ENCODE data around the gene CSF3R.
A peak's percentile ranks its signal among the peaks of the same experiment; 100 is the strongest.

CSF3R gene

GRCh38 chr1:36463463-36463802, 19.3 kb downstream of the CSF3R start:
- no peak for DNase-seq (ENCODE audit: low read depth in 2 of 2, low spot score in 1 of 2)

- DNase-seq (ENCODE audit: low read depth in 2 of 2, low spot score in 1 of 2): no peak
These were observed 23.8 kb downstream of the CSF3R start for GRCh38 chr1:36458910-36459309.

GRCh38 chr1:36457691-36458090, 25.0 kb downstream of the CSF3R start:
- no peak for DNase-seq (ENCODE audit: low read depth in 2 of 2, low spot score in 1 of 2)

DNA sequence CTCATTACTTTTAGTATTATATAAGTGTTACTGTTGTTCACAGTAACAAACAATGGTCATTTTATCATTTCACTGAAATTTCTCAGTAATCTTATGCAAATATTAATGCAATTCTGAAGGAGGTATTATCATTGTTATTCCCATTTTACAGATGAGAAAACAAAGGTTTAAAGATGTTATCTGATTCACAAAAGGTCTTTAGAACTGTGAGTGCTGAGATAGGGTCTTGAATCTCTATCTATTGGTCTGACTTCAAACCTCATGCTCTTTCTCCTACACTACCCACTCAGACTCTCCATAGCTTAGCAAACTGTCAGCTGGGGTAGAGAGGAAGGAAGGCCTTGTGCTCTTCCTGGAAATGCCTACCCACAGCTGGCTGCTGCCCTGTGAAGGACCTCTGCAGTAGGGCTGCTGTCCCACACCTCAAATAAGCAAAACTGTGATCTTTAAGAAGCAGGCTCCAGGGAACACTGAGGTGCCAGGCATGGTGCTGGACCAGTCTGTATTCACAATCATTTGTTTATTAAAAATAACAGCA, 26.3 kb downstream of the CSF3R start:
- DNase-seq (ENCODE audit: low read depth in 2 of 2, low spot score in 1 of 2): no peak

DNA sequence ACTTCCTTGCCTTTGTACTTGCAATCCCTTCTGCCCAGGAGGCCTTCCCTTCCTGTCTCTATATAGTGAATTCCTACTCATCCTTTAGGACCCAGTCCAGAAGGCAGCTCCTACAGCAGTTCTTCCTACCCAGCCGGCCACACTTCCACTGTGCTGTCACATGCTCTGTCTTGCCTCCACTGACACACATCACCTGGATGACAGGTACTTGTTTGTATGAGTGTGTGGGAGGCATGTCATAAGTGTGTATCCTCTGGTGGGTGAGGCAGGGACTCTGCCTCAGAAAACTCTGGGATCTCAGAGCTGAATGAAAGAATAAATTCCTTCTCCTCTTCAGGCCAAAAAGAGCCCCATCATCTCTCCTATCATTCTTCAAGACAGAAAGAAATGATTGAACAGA, 27.3 kb downstream of the CSF3R start:
- DNase-seq (ENCODE audit: low read depth in 2 of 2, low spot score in 1 of 2): no peak

- DNase-seq (ENCODE audit: low read depth in 2 of 2, low spot score in 1 of 2): no peak
These were observed 28.9 kb downstream of the CSF3R start for GRCh38 chr1:36453600-36454388.

DNA sequence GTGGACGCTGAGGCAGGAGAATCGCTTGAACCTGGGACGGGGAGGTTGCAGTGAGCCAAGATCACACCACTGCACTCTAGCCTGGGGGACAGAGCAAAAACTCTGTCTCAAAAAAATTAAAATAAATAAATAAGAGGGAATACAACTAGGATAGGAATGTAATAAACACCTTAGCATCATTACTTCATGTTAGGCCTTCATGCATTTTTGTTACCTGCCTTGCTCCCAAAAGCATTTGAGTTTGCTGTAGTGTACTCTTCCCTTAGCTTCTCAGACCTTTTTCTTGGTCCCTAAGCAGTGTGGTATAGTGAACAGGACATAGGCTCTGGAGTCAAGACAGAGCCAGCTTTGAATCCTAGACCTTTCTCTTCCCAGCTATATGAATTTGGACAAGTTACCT, 29.7 kb downstream of the CSF3R start:
- DNase-seq (ENCODE audit: low read depth in 2 of 2, low spot score in 1 of 2): no peak

GRCh38 chr1:36450919-36451305, 31.8 kb downstream of the CSF3R start:
- no peak for DNase-seq (ENCODE audit: low read depth in 2 of 2, low spot score in 1 of 2)

DNA sequence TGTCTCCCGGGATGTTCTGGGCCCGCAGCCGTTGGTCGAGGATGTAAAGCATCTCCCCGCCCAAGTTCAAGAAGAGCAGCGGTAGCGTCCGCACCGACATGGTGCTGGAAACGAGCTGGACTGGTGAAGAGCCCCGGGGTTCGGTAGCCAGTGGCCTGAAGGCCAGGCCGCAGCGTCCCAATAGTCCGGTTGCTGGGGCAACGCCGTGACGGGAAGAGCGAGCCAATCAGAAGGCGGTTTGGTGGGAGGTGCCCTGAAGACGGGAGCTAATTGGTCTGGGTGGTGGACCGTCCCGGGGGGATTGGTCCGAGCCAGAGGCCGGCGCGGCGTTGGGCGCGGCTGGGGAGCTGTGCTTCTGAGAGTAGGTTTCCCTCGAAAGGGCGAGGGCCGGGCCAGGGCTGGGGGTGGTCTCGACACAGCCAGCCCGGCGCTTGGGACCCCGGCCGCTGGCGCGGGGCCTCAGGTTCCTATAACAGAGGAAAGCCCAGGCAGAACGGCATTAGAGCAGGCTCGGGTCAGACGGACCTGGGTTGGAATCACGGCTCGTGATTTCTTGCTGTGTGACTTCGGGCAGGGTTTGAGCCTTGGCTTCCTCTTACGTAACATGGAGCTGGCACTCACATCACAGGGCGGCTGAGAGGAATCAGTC, 32.3 kb downstream of the CSF3R start, which contains the start of gene OSCP1:
Gene OSCP1 (minus strand): TSS at position 182 of the 649 bp plus-strand sequence. CDS start 82 bp downstream, at position 100.
- DNase-seq (ENCODE audit: low read depth in 2 of 2, low spot score in 1 of 2): peak; percentile 58 to 75

DNA sequence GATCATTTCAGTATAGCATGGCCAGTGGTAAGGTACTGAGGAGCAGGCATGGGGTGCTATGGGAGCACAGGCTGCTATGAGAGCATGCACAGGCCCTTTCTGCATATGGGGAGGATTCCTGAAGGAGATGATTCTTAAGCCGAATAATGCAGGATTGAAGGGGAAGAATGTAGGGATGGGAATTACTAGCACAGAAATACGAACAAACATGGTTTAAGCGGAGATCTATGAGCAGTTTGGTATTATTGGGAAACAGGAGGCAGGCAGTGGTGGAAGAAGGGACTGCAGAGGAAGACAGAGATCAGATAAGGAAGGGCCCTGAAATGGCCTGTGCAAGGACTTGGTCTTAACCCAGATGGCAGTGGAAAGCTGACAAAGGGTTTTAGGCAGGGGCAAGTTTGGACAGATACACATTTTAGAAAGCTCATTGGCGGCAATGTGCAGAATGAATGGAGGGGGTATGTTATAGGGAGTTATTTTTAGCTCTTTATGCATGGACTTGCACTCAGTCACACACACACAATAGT, 34.1 kb downstream of the CSF3R start:
- no peak for DNase-seq (ENCODE audit: low read depth in 2 of 2, low spot score in 1 of 2)

- no peak for DNase-seq (ENCODE audit: low read depth in 2 of 2, low spot score in 1 of 2)
These were observed 35.3 kb downstream of the CSF3R start for GRCh38 chr1:36447450-36447849.

- DNase-seq (ENCODE audit: low read depth in 2 of 2, low spot score in 1 of 2): no peak
These were observed 36.0 kb downstream of the CSF3R start for GRCh38 chr1:36446746-36447145.

GRCh38 chr1:36446271-36446670, 36.4 kb downstream of the CSF3R start:
- DNase-seq (ENCODE audit: low read depth in 2 of 2, low spot score in 1 of 2): no peak

DNA sequence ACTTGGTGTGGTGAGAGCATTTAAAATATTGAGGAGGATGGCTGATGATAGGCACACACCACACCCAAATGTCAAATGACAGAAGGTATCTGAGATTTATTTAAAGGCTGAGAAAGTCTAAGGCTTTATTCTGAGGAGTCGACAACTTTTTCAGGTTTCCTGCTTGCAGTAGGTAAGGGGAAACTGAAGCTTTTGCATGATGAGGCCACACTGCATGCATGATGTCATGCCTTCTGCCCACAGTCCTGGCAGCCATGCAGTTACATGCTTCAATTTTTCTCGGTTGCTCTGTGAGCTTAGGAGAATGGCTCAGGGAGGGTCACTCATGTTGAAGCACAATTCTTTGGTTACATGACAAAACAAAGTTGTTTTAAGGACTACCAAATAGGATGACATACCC, 39.4 kb downstream of the CSF3R start:
- no peak for DNase-seq (ENCODE audit: low read depth in 2 of 2, low spot score in 1 of 2)

DNA sequence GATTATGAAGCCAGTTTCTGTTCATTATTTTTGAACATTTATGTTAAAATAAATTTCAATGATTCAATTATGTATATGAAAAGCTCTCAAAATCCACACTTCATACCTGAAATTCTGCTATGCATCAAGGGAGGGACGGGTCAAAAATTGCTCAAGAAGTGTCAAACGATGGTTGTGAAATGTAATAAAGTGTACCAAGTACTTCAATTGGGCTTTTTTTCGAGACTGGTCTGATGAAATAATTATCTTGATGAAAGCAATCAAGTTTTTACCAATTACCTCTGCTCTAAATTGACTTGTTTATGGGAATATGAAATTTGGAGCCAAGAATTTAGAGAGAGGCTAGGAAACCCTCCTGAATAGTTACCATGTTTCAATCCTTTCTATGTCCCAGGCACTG, 40.4 kb downstream of the CSF3R start:
- DNase-seq (ENCODE audit: low read depth in 2 of 2, low spot score in 1 of 2): no peak

- no peak for DNase-seq (ENCODE audit: low read depth in 2 of 2, low spot score in 1 of 2)
These were observed 42.1 kb downstream of the CSF3R start for GRCh38 chr1:36440646-36441045.

DNA sequence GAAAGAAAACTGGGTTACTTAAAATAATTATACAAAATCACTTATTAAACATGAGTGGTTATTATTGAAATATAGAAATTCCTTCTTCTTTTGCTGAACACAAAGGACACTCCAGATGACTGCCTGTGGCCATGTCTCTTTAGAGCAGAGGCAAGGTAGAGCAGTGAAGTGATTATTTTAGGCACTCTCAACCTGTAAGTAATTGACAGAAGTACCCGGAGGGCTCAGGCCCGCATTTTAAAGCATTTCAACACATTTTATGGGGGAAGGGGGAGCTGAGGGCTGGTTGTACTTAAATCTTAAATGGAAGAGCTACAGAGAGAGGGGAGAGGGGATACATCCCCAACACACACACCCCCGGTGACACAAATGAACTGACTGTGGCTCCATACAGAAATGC, 42.7 kb downstream of the CSF3R start:
- DNase-seq (ENCODE audit: low read depth in 2 of 2, low spot score in 1 of 2): no peak

DNA sequence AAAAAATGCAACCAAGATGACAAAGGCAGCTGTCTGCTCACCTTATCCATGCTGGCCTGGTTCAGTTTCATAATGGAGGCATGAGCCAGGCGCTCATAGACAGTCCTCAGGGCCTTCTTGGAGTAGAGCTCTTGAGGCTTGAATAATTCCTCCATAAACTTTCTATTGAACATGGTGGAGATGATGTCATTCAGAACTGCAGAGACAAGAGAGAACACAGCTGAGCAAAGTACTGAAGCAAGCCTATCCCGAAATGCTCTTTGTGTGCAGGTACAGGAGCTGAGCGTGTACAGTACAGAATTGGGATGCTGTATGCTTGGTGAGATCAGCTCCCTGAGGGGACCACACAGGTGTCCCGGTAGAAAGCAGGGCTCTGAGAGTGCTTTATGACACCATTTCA, 44.0 kb downstream of the CSF3R start:
- no peak for DNase-seq (ENCODE audit: low read depth in 2 of 2, low spot score in 1 of 2)

- no peak for DNase-seq (ENCODE audit: low read depth in 2 of 2, low spot score in 1 of 2)
These were observed 45.9 kb downstream of the CSF3R start for GRCh38 chr1:36436821-36437220.

- no peak for DNase-seq (ENCODE audit: low read depth in 2 of 2, low spot score in 1 of 2)
These were observed 49.6 kb downstream of the CSF3R start for GRCh38 chr1:36433102-36433501.

- DNase-seq (ENCODE audit: low read depth in 2 of 2, low spot score in 1 of 2): no peak
These were observed 50.1 kb downstream of the CSF3R start for GRCh38 chr1:36432616-36433015.

- DNase-seq (ENCODE audit: low read depth in 2 of 2, low spot score in 1 of 2): no peak
These were observed 56.9 kb downstream of the CSF3R start for GRCh38 chr1:36425791-36426190.

Measured in stimulated activated CD8-positive, alpha-beta memory T cell treated with anti-CD3 and anti-CD28 coated beads, Interleukin-4, amount 100 ng/mL, for 4 hours (primary cell).